GM12801 (cell line): ENCODE measurements around the gene RIMBP2.

ENCODE experiments used
- TF ChIP-seq, protein P1 (sequence below): IDR thresholded peaks from one replicate; pipeline ENCODE4 v1.5.1; 2011; ENCODE audit warnings: control low read depth; ENCODE audit not compliant: insufficient read length; ENCODE audit errors: extremely low read depth

RIMBP2 gene

DNA sequence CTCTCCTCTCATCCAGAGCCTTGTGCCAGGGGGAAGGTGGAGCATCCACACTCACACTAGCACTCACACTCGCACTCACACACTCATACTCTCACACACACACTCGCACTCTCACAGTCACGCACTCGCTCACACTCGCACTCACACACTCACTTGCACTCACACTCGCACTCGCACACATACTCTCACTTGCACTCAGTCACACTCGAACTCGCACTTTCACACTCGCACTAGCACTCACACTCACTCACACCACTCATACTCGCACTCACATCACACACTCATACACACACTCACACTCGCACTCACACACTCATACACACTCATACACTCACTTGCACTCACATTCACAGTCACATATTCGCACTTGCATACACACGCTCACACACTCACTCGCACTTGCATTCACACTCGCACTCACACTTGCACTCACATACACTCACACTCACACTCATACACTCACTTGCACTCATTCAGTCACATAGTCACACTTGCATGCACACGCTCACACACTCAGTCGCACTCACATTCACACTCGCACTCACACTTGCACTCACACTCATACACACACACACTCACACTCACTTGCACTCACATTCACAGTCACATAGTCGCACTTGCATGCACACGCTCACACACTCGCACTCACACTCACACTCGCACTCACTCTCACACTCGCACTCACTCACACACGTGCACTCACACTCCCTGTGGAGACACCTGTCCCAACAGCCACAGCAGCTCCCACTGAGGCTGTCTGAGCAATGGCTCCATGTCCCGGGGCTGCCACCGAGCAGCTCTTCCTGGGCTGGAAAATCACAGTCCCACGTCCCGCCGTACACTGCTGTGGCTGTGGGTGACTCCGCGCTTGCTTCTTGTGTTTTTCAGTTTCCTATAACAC lies 12.3 kb upstream of the RIMBP2 start:
- TF ChIP-seq, protein P1, sequence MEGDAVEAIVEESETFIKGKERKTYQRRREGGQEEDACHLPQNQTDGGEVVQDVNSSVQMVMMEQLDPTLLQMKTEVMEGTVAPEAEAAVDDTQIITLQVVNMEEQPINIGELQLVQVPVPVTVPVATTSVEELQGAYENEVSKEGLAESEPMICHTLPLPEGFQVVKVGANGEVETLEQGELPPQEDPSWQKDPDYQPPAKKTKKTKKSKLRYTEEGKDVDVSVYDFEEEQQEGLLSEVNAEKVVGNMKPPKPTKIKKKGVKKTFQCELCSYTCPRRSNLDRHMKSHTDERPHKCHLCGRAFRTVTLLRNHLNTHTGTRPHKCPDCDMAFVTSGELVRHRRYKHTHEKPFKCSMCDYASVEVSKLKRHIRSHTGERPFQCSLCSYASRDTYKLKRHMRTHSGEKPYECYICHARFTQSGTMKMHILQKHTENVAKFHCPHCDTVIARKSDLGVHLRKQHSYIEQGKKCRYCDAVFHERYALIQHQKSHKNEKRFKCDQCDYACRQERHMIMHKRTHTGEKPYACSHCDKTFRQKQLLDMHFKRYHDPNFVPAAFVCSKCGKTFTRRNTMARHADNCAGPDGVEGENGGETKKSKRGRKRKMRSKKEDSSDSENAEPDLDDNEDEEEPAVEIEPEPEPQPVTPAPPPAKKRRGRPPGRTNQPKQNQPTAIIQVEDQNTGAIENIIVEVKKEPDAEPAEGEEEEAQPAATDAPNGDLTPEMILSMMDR = no peak

DNA sequence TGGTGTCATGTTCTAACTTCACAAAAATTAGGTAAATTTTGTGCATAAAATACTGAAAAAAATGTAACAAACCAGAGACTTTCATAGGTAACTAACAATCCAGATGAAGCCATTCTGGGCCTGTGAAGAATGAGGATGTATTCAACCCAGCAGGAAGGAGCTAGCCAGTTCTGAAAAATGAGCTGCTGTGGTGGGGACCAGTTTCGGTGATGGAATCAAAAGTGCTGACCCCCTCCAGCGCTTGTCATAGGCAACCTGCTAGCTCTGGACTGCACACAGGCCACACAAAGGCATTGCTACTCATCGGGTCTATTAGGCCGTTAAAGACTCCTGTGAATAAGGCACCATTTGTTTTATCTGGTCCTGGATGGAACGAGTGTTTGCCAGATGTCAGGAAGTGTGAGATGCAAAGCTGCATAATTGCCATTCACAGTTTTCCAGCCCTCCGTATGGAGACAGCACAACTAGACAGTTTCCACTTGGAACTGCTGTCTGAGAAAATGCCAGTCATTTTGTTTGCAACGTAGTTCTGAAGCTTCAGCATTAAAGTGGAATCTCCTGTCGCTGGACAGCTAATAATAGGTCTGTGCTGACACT lies 3.3 kb upstream of the RIMBP2 start:
- TF ChIP-seq, protein P1 = no peak

DNA sequence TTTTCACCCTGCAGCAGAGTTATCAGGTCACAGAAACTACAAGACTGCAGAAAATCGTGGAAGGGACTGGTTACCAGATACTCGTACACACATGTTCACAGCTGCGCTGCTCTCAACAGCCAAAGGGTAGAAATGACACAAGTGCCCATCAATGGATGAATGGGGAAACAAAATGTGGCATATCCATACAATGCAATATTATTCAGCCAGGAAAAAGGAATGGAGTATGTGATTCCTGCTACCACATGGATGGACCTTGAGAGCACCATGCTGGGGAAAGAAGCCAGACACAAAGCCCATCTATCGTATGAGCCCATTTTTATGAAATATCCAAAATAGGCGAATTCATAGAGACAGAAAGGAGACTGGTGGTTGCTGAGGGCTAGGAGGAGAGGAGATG lies 1.7 kb upstream of the RIMBP2 start:
- TF ChIP-seq, protein P1 = no peak

DNA sequence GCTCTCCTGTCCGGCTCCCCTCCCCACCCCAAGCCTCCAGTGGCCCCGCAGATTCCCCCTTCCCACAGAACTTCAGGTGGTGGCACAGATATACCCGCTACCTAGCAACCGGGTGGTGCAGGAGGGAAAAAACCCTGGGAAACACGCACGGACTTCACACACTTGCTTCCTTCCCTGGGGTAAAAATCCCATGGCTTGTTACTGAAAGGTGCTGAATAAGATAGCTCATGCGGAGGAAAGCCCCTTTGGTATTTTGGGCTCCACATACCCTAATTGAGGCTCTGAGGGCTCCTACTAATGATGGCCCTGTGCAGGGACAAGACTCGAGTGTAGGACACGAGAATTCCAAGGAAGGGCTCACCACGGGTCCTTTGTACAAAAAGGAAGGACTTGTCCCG lies 869 bp upstream of the RIMBP2 start:
- TF ChIP-seq, protein P1 = no peak

DNA sequence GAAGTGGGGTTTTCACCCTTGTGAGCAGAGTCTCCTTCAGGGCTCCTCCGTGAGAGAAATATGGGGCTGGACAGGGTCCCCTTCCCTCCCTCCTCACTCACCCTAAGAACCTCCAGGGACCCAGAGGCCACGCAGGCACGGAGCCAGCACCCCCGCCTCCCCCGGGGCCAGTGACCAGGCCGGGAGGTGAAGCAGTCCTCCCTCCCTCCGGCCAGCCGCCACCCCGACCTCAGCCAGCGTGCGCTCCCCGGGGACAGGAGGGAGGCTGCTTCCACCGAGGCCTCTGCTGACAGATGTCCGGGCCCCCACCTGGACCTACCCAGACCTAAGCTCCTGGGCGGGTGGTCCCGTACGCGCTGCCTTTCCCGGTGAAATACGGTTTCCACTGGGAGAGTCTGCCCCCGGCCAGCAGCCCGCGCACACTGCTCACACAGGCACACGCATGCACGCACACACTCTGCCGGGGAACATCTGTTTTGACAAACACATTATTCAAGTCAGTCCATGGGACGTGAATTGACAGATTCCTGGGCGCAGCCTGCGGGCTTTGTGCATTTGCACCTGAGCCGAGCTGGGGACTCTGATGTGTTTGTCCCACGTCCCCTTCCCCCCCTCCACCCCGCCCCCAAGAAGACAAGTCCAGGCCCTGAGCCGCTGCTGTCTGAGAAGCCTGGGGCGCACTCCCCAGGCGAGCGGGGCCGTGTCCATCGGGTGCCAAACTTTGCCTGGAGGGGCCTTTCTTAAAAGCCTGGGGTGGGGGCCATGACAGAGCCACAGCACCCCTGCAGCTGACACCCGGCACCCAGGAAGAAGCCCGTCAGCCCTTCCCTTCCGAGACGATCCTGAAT lies 725 bp downstream of the RIMBP2 start:
- TF ChIP-seq, protein P1 = no peak

DNA sequence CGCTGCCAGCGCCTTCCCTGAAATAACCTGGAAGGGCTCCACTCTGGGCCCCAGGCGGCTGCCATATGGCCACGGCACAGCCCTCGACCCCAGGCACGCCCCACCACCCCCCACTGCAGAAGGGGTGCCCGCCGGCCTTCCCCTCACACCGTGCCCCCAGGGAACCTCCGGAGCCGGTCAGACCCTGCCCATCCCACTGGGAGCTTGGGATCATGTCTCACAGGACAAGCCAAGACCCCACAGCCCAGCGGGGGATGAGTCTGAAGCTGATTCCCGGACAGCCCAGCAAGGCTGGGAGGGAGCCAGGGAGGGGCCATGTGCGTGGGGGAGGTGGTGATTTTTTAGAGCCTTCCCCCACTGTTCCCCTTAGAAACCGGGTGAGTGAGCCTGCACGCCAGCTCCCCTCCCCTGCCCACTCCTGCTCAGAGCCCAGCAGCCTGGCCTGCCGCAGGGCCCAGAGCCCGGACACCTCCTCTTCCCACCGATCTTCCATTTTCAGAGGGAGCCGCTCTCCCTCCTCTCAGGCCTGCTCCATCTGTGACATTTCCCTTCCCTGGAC lies 1.4 kb downstream of the RIMBP2 start:
- TF ChIP-seq, protein P1 = no peak
